ENCODE measurements around the gene NEDD4. TPM values are rescaled to one million over a fixed set of nuclear protein-coding genes. Genes with fewer than 3 reads are reported as not detected.

The NEDD4 gene
- total and polyA plus RNA-seq, 10 of the 15 experiments (the other 5 are each of a cell fraction or from before 2014, with no cell fraction given) = 1.3 to 7.7 (median 4.4) TPM

GRCh38 chr15:55992769-55993110 is 672 bp downstream of the NEDD4 start:
- no TSS peak for BruUV-seq (replicated peaks)
- Histone ChIP-seq H3K9me3 (replicated peaks; ENCODE audit: control insufficient read depth, insufficient read depth, low read length) (no peaks in the 10 kb centered on the region), H4K20me1 (ENCODE audit: control insufficient read depth, insufficient read depth) (no peaks in the 10 kb centered on the region), H3K4me1 (ENCODE audit: control insufficient read depth, insufficient read depth, low read length) (0 out of 2 replicates have a peak, but pooled peaks cover 3% of the 10 kb centered on the region), H3K4me2 (ENCODE audit: control insufficient read depth, insufficient read depth) (peak overlapping the region; percentile 79), H3K4me3 (peak overlapping the region; percentile 87), H2AFZ (ENCODE audit: control insufficient read depth, low read depth, low read length) (peak overlapping the region; percentile 98), H3K27me3 (replicated peaks in 1 of 2; ENCODE audit: control insufficient read depth in 2 of 2, insufficient read depth in 2 of 2, low read length in 1 of 2) (peaks cover 0 to 2% of the 10 kb centered on the region in 2 experiments; a peak in 2 of 4 replicates), H3K27ac (ENCODE audit: control insufficient read depth, insufficient read depth) (peak overlapping the region; percentile 55), H3K9ac (ENCODE audit: control insufficient read depth, insufficient read depth, low read length) (peak overlapping the region; percentile 81), H3K79me2 (ENCODE audit: control insufficient read depth, insufficient read depth, low read length) (no peaks in the 10 kb centered on the region), H3K36me3 (ENCODE audit: control insufficient read depth in 2 of 2, insufficient read depth in 2 of 2, low read length in 1 of 2) (no peaks in the 10 kb centered on the region; a peak in 1 of 4 replicates)
- ATAC-seq = no peak
- intact Hi-C loops (cut with micrococcal nuclease; ENCODE audit: unreplicated experiment) (loop anchor here (10.0 kb wide), 1 partner anchor 252 kb away; the partner anchor contains the start of gene RFX7), in situ Hi-C loops (cut with MboI) (no loop called here)
- ChIA-PET POLR2A (no interaction called here), RAD21 (ENCODE audit: unreplicated experiment) (no interaction called here), CTCF (interaction anchor here (1.6 kb wide), 1 partner anchor 74 kb away, joined by 3 read pairs; no protein-coding TSS in a partner anchor), SMC1A (ENCODE audit: uncharacterized antibody, unreplicated experiment) (no interaction called here)
- WGBS (ENCODE audit: insufficient coverage, insufficient replicate concordance, low lambda C conversion rate, missing lambda C conversion rate) = 3% methylated on average over 9 of the region's 9 CpGs
- FAIRE-seq = no peak
- no peak for TF ChIP-seq BHLHE40 (IDR thresholded peaks at IDR 0.05; ENCODE audit: borderline replicate concordance in 1 of 2, low read depth in 2 of 2, low read length in 1 of 2)
- no peak for TF ChIP-seq ZBTB40 (IDR thresholded peaks at IDR 0.05; ENCODE audit: borderline replicate concordance)
- TF ChIP-seq KLF5 (IDR thresholded peaks at IDR 0.05; ENCODE audit: partially characterized antibody) = no peak
- TF ChIP-seq ZBTB33 (IDR thresholded peaks at IDR 0.05) = no peak
- TF ChIP-seq CHD4 (IDR thresholded peaks at IDR 0.05) = no peak
- no peak for DNase-seq (ENCODE audit: low read depth, low spot score)

Measured in GM12878 (cell line).